ENCODE measurements around the gene OR4K1. TPM values are rescaled to one million over a fixed set of nuclear protein-coding genes. Genes with fewer than 3 reads are reported as not detected.

Gene OR4K1, protein sequence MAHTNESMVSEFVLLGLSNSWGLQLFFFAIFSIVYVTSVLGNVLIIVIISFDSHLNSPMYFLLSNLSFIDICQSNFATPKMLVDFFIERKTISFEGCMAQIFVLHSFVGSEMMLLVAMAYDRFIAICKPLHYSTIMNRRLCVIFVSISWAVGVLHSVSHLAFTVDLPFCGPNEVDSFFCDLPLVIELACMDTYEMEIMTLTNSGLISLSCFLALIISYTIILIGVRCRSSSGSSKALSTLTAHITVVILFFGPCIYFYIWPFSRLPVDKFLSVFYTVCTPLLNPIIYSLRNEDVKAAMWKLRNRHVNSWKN
- not detected in 5 replicates for total RNA-seq (2022; extraction: Qiagen RNA extraction)

DNA sequence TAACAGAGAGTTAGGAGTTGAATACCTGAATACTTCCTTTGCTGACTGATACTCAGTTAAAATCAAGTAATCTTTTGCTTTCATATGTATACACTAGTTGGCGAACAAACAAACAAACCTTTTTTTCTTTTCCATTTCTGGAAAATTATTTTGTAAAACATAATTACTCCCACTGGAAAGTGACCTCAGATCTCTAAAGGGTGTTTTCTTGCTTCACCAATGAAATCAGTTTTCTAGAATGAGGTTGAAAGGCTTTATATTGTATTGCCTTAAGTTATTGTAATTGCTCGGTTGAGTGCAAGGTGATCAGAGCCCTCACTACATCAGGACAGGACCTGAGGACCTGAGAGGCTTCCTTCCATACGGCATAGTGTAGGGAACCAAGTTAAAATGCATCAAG lies at the start of gene OR4K1:
Gene OR4K1, plus strand, starts transcription at position 301 of the 400 bp plus-strand sequence. CDS start 4,750 bp downstream, outside the sequence.

DNA sequence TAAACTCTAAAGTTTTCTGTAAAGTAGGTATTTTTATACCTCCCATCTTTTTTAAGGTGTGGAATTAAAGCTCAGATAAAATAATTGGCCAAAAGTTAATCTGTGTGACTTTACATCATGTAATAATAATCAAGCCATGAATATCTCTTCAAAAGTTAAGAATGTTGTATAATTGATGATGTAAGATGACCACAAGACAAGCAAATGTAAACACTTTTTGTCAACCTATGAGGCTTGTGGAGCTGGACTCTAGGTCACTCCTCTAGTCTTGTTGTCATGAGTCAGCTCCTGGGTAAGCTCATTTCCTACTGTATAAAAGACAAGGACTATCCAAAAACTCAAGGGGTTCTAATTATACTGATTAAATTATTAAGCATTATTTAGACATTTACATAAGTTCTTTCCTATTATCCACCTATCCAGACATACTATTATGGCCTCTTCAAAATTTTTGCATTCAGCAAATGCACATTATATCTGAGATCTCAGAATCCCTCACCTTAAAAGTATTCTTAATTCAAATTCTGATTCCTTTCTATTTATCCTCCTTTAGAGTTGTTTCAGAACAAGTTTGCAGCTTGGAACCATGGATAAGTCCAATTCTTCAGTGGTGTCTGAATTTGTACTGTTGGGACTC lies 10.6 kb upstream of the OR4K1 start, which contains the start of gene OR4K5:
Gene OR4K5, plus strand, starts transcription at position 587 of the 637 bp plus-strand sequence. Its CDS starts 0 bp downstream, at position 587.

DNA sequence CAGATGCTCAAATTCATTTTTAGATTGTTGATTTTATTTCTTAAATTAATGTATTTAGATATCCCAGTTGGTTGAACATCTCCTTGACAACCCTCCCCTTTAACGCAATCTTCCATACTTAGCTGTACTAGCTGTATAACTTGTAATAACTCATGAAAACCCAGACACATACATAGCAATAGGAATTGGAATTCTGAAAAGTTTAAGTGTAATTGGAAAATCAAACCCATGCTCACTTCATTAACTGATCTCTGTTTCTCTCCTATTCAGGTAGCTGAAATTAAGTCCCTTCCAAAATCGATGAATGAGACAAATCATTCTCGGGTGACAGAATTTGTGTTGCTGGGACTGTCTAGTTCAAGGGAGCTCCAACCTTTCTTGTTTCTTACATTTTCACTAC lies 44.6 kb downstream of the OR4K1 start, which contains the start of gene OR4K15:
Gene OR4K15, plus strand, starts transcription at position 301 of the 400 bp plus-strand sequence. Its CDS starts 0 bp downstream, at position 301.

Other genes with a start within 250 kb of the OR4K1 start
- gene OR11H2, start 217.0 kb upstream of the OR4K1 start, total RNA-seq (2022; extraction: Qiagen RNA extraction): not detected in 5 replicates
- gene OR4Q3, start 187.3 kb upstream of the OR4K1 start, total RNA-seq (2022; extraction: Qiagen RNA extraction): not detected in 5 replicates
- gene OR4M1, start 157.4 kb upstream of the OR4K1 start, total RNA-seq (2022; extraction: Qiagen RNA extraction): not detected in 5 replicates
- gene OR4N2, start 127.1 kb upstream of the OR4K1 start, total RNA-seq (2022; extraction: Qiagen RNA extraction): not detected in 5 replicates
- not detected in 5 replicates for gene OR4K2, start 55.8 kb upstream of the OR4K1 start, total RNA-seq (2022; extraction: Qiagen RNA extraction)
- gene OR4K5, start 10.3 kb upstream of the OR4K1 start, total RNA-seq (2022; extraction: Qiagen RNA extraction): not detected in 5 replicates
- gene OR4K15, start 44.7 kb downstream of the OR4K1 start, total RNA-seq (2022; extraction: Qiagen RNA extraction): not detected in 5 replicates
- gene OR4Q2, start 71.2 kb downstream of the OR4K1 start, total RNA-seq (2022; extraction: Qiagen RNA extraction): not detected in 5 replicates
- not detected in 5 replicates for gene OR4K14, start 88.4 kb downstream of the OR4K1 start, total RNA-seq (2022; extraction: Qiagen RNA extraction)
- gene OR4K13, start 105.1 kb downstream of the OR4K1 start, total RNA-seq (2022; extraction: Qiagen RNA extraction): not detected in 5 replicates
- gene OR4L1, start 129.1 kb downstream of the OR4K1 start, total RNA-seq (2022; extraction: Qiagen RNA extraction): not detected in 5 replicates
- gene OR4K17, start 179.8 kb downstream of the OR4K1 start, total RNA-seq (2022; extraction: Qiagen RNA extraction): not detected in 5 replicates
- gene OR4N5, start 207.9 kb downstream of the OR4K1 start, total RNA-seq (2022; extraction: Qiagen RNA extraction): not detected in 5 replicates

Data from A549 treated with Mapracorat at 1 μM for 4 hours (cell line).